A549 (cell line): ENCODE results near the gene SLC16A3. TPM values are rescaled to one million over a fixed set of nuclear protein-coding genes. Genes with fewer than 3 reads are reported as not detected.

Source experiments
- ATAC-seq, 2 experiments: fragments of 200-7000 bp in 1 of 2; fragments of >200 bp in 1 of 2; cut with Nextera tagmentation in 1 of 2; cut with Tn5 transposase in 1 of 2; 3 replicates each; pipeline versions ENCODE4 v1.8.0 to v1.9.1; 2018 to 2020; ENCODE audit warnings: mild to moderate bottlenecking in 1 of 2, moderate library complexity in 1 of 2
- CTCF ChIA-PET: fragments of 300-600 bp; sonication (Branson Sonifier 250); formaldehyde crosslinking; extraction: SDS; loops from one replicate; lab custom pipeline; 2021; ENCODE audit warnings: antibody characterized with exemption, inconsistent platforms; lab: Yijun Ruan, JAX
- POLR2A ChIA-PET: fragments of 350-600 bp; formaldehyde crosslinking; extraction: SDS; loops from one replicate; lab custom pipeline; 2021; ENCODE audit warnings: antibody characterized with exemption, inconsistent platforms; lab: Yijun Ruan, JAX
- DNase-seq, 2 experiments: peaks; one replicate each; pipeline versions ENCODE4 v3.0.0 to v3.0.0-alpha.2; 2011 to 2016; ENCODE audit warnings: low read depth in 1 of 2, low spot score in 1 of 2
- FAIRE-seq: peaks from 2 replicates; lab custom pipeline; 2011; peaks lifted over from hg19 to GRCh38; lab: Jason Lieb, UNC
- H3K27ac ChIP-seq, 2 experiments: fragments of >200 bp; sonication (Bioruptor Twin); formaldehyde crosslinking; 3 replicates each; pipeline ENCODE4 v1.5.1; 2016 to 2017
- H3K4me1 ChIP-seq: fragments of >200 bp; sonication (Bioruptor Twin); formaldehyde crosslinking; 3 replicates; pipeline ENCODE4 v1.6.1; 2016
- H3K4me2 ChIP-seq: fragments of >200 bp; sonication (Bioruptor Twin); formaldehyde crosslinking; 3 replicates; pipeline ENCODE4 v1.6.1; 2016
- H3K4me3 ChIP-seq: fragments of >200 bp; sonication (Bioruptor Twin); formaldehyde crosslinking; 3 replicates; pipeline ENCODE4 v1.5.1; 2016
- H3K9me3 ChIP-seq: fragments of >200 bp; sonication (Bioruptor Twin); formaldehyde crosslinking; 3 replicates; pipeline ENCODE4 v1.6.1; 2016
- BCL3 ChIP-seq: fragments of >200 bp; sonication (Bioruptor Twin); formaldehyde crosslinking; IDR thresholded peaks from 3 replicates; pipeline ENCODE4 v1.6.1; 2016
- CEBPB ChIP-seq, 2 experiments: fragments of >200 bp in 1 of 2; sonication (Bioruptor Twin) in 1 of 2; formaldehyde crosslinking in 1 of 2; IDR thresholded peaks; 2 replicates each; pipeline ENCODE4 v1.6.1; 2012 to 2016
- CHD2 ChIP-seq: fragments of 150-350 bp; IDR thresholded peaks from 2 replicates; pipeline ENCODE4 v1.6.1; 2014; ENCODE audit warnings: low read length; ENCODE audit not compliant: partially characterized antibody
- E2F6 ChIP-seq: IDR thresholded peaks from 2 replicates; pipeline ENCODE4 v1.6.1; 2012; ENCODE audit warnings: low read depth, borderline replicate concordance
- EHF ChIP-seq: fragments of 250-450 bp; sonication (Bioruptor Pico); IDR thresholded peaks from 2 replicates; pipeline ENCODE4 v1.5.0; 2020; ENCODE audit warnings: mild to moderate bottlenecking
- EHMT2 ChIP-seq: fragments of 200-600 bp; sonication (generic); IDR thresholded peaks from 2 replicates; pipeline ENCODE4 v1.6.1; 2016; ENCODE audit warnings: antibody characterized with exemption, low read depth, mild to moderate bottlenecking, moderate library complexity
- EP300 ChIP-seq, 2 experiments: fragments of >200 bp; sonication (Bioruptor Twin); formaldehyde crosslinking; IDR thresholded peaks; 2 replicates in 1 of 2; 3 replicates in 1 of 2; pipeline ENCODE4 v1.6.1; 2016 to 2017
- ESRRA ChIP-seq: fragments of 150-350 bp; IDR thresholded peaks from 2 replicates; pipeline ENCODE4 v1.6.1; 2014; ENCODE audit warnings: mild to moderate bottlenecking, low read length, borderline replicate concordance
- FOSB ChIP-seq: fragments of 250-450 bp; sonication (Bioruptor Pico); IDR thresholded peaks from 2 replicates; pipeline ENCODE4 v1.5.0; 2020; ENCODE audit warnings: mild to moderate bottlenecking, moderate library complexity
- FOSL2 ChIP-seq, 2 experiments: fragments of 450-650 bp in 1 of 2; fragments of >200 bp in 1 of 2; sonication (Bioruptor Twin) in 1 of 2; formaldehyde crosslinking; IDR thresholded peaks; 2 replicates each; pipeline versions ENCODE4 v1.5.0 to v1.6.1; 2016 to 2020; ENCODE audit warnings: mild to moderate bottlenecking in 1 of 2, moderate library complexity in 1 of 2
- GATA3 ChIP-seq: IDR thresholded peaks from 2 replicates; pipeline ENCODE4 v1.6.1; 2012; ENCODE audit warnings: borderline replicate concordance
- HOXB13 ChIP-seq: fragments of 250-450 bp; sonication (Bioruptor Pico); IDR thresholded peaks from 2 replicates; pipeline ENCODE4 v1.5.0; 2020; ENCODE audit warnings: low read depth, mild to moderate bottlenecking, moderate library complexity
- KDM5A ChIP-seq: fragments of 200-600 bp; sonication (generic); IDR thresholded peaks from 2 replicates; pipeline ENCODE4 v1.6.1; 2016; ENCODE audit warnings: antibody characterized with exemption, mild to moderate bottlenecking
- MAZ ChIP-seq: fragments of 150-350 bp; IDR thresholded peaks from 2 replicates; pipeline ENCODE4 v1.6.1; 2014; ENCODE audit warnings: antibody characterized with exemption, low read depth, low read length, borderline replicate concordance
- MYC ChIP-seq: IDR thresholded peaks from 2 replicates; pipeline ENCODE4 v1.6.1; 2012; ENCODE audit warnings: mild to moderate bottlenecking, inconsistent platforms, low read length, improper control_type of control experiment, borderline replicate concordance
- NPAS2 ChIP-seq: fragments of 250-450 bp; sonication (Bioruptor Pico); IDR thresholded peaks from 2 replicates; pipeline ENCODE4 v1.8.0; 2022; ENCODE audit warnings: mild to moderate bottlenecking, moderate library complexity, borderline replicate concordance
- POLR2A ChIP-seq: IDR thresholded peaks from 2 replicates; pipeline ENCODE4 v1.6.1; 2012; ENCODE audit warnings: mild to moderate bottlenecking, low read length
- RCOR1 ChIP-seq: fragments of 150-350 bp; IDR thresholded peaks from 2 replicates; pipeline ENCODE4 v1.6.1; 2014; ENCODE audit warnings: antibody characterized with exemption, low read length, low read depth
- RFX5 ChIP-seq: fragments of 450-650 bp; IDR thresholded peaks from 2 replicates; pipeline ENCODE4 v1.7.1; 2014; ENCODE audit warnings: antibody characterized with exemption, mild to moderate bottlenecking, moderate library complexity
- TP53 ChIP-seq: fragments of 250-450 bp; sonication (Bioruptor Pico); IDR thresholded peaks from 2 replicates; pipeline ENCODE4 v1.5.0; 2021; ENCODE audit warnings: mild to moderate bottlenecking, moderate library complexity
- ZFP36 ChIP-seq: fragments of 450-650 bp; IDR thresholded peaks from 2 replicates; pipeline ENCODE4 v1.6.1; 2014; ENCODE audit warnings: borderline replicate concordance; ENCODE audit not compliant: partially characterized antibody
- ZNF302 ChIP-seq: fragments of 250-450 bp; sonication (Bioruptor Pico); IDR thresholded peaks from 2 replicates; pipeline ENCODE4 v1.9.0; 2021; ENCODE audit warnings: inconsistent platforms, mild to moderate bottlenecking, moderate library complexity
- ZSCAN20 ChIP-seq: fragments of 250-450 bp; sonication (Bioruptor Pico); IDR thresholded peaks from 2 replicates; pipeline ENCODE4 v1.8.0; 2022; ENCODE audit warnings: mild to moderate bottlenecking, moderate library complexity
- WGBS: methylation state at CpG from one replicate; pipeline ENCODE4 v1.1.6; 2017; ENCODE audit errors: missing lambda C conversion rate; 5-methylcytosine and 5-hydroxymethylcytosine counted together
- polyA plus RNA-seq, 4 experiments: library from polyadenylated mRNA; depleted of rRNA in 3 of 4; stranded (reverse); fragments of >200 nt; fragmentation: RNase III in 1 of 4; extraction: RNeasy Plus Mini Kit Qiagen cat#74134 plus additional on column Dnase treatment in 1 of 4; gene quantifications; 2 replicates in 3 of 4; 3 replicates in 1 of 4; pipeline ENCODE4 v1.2.3, GENCODE V29; 2011 to 2017
- TF ChIP-seq, protein P1 (sequence below): fragments of 250-450 bp; sonication (Bioruptor Pico); IDR thresholded peaks from 2 replicates; pipeline ENCODE4 v1.5.0; 2021; ENCODE audit warnings: mild to moderate bottlenecking, moderate library complexity, borderline replicate concordance
- TF ChIP-seq, protein P2 (sequence below): IDR thresholded peaks from 2 replicates; pipeline ENCODE4 v1.6.1; 2012

Gene SLC16A3
- polyA plus RNA-seq, 2 of the 4 experiments (the other 2 are of a cell fraction): 28.6 to 90.9 TPM

DNA sequence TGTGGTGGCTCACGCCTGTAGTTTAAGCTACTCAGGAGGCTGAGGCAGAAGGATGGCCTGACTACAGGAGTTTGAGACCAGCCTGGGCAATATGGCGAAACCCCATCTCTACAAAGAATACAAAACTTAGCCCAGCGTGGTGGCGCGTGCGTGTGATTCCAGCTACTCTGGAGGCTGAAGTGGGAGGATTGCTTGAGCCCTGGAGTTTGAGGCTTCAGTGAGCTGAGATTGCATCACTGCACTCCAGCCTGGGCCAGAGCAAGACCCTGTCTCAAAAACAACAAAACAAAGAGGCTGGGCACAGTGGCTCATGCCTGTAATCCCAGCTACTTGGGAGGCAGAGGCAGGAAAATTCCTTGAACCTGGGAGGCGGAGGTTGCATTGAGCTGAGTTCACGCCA is 51.7 kb downstream of the SLC16A3 start:
- FAIRE-seq: no peak
- Histone ChIP-seq H3K27ac (peak overlapping the region; percentile 51 to 82; a peak in 5 of 6 replicates), H3K4me2 (no peak overlapping the region), H3K9me3 (no peaks in the 10 kb centered on the region), H3K4me3 (no peak overlapping the region), H3K4me1 (peaks cover 35% of the 10 kb centered on the region)
- TF ChIP-seq CEBPB (IDR thresholded peaks at IDR 0.05) (peak in 1 of 2 experiments; percentile 40; a peak in 1 of 4 replicates), ZFP36 (no peak)
- no peak for DNase-seq
- ChIA-PET POLR2A (interaction anchor here (4.3 kb wide), 1 partner anchor 12 kb away, joined by 39 read pairs; no protein-coding TSS in a partner anchor), CTCF (interaction anchor here (1.2 to 3.9 kb wide), 3 partner anchors 10 to 41 kb away, joined by 3 to 20 read pairs (median 3); no protein-coding TSS in a partner anchor)
- ATAC-seq: no peak
- 93% methylated on average over 8 of the region's 8 CpGs for WGBS

- no peak for ATAC-seq
- no peak for TF ChIP-seq EHF (CRISPR knock-in tag)
- TF ChIP-seq, protein P1, sequence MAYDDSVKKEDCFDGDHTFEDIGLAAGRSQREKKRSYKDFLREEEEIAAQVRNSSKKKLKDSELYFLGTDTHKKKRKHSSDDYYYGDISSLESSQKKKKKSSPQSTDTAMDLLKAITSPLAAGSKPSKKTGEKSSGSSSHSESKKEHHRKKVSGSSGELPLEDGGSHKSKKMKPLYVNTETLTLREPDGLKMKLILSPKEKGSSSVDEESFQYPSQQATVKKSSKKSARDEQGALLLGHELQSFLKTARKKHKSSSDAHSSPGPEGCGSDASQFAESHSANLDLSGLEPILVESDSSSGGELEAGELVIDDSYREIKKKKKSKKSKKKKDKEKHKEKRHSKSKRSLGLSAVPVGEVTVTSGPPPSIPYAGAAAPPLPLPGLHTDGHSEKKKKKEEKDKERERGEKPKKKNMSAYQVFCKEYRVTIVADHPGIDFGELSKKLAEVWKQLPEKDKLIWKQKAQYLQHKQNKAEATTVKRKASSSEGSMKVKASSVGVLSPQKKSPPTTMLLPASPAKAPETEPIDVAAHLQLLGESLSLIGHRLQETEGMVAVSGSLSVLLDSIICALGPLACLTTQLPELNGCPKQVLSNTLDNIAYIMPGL (CRISPR knock-in tag): no peak
- no peak for TF ChIP-seq CEBPB (IDR thresholded peaks at IDR 0.05)
- TF ChIP-seq POLR2A: no peak
- TF ChIP-seq KDM5A: no peak
- no peak for TF ChIP-seq RFX5
- no peak for TF ChIP-seq FOSB (CRISPR knock-in tag)
- no peak for TF ChIP-seq EHMT2
- no peak for TF ChIP-seq MAZ
- TF ChIP-seq ZNF302 (CRISPR knock-in tag): no peak
- no peak for TF ChIP-seq RCOR1
- no peak for FAIRE-seq
- no peak overlapping the region for H3K4me3 ChIP-seq
- peaks cover 35% of the 10 kb centered on the region for H3K4me1 ChIP-seq
- peak overlapping the region; percentile 51 to 82; a peak in 5 of 6 replicates for H3K27ac ChIP-seq
- no peak overlapping the region; the same call in 2 of the 3 replicates for H3K4me2 ChIP-seq
- 86% methylated on average over 7 of the region's 7 CpGs for WGBS
- DNase-seq: no peak
- ChIA-PET POLR2A (interaction anchor here (4.3 kb wide), 1 partner anchor 12 kb away, joined by 39 read pairs; no protein-coding TSS in a partner anchor), CTCF (interaction anchor here (0.8 to 3.9 kb wide), 4 partner anchors 10 to 261 kb away, joined by 3 to 20 read pairs (median 3); no protein-coding TSS in a partner anchor)
- no peaks in the 10 kb centered on the region for H3K9me3 ChIP-seq
These were observed 52.2 kb downstream of the SLC16A3 start for GRCh38 chr17:82281076-82281475.

DNA sequence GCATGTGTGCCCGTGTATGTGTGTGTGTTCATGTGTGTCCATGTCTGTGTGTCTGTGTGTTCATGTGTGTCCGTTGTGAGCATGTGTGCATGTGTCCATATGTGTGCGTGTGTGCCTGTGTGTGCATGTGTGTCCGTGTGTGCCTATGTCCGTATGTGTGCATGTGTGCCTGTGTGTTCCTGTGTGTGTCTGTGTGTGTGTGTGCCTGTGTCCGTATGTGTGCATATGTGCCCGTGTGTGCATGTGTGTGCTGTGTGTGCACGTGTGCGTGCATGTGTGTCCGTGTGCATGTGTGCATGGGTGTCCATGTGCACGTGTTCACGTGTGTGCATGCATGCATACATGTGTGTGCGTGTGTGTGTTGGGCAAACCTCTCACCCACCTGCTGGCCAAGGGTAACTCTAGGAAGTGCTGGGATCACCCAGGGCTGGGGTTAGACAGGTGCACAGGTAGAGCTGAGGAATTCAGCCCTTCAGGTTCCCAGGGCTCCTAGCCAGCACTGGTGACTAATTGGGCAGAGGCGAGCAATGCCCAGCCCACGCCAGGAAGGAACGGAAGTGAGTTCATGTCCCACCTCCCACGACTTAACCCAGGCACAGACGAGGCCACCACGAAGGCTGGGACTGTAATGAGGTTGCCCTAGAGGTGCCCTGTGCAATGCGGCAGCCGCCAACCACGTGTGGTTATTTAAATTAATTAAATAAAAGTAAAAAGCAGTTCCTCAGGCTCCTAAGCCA is 52.8 kb downstream of the SLC16A3 start:
- H3K27ac ChIP-seq: peak overlapping the region; percentile 82 to 87
- H3K4me3 ChIP-seq: no peak overlapping the region
- ATAC-seq (peak; percentile 47 to 51), DNase-seq (peak in 1 of 2 experiments; percentile 54), FAIRE-seq (no peak)
- peaks cover 35% of the 10 kb centered on the region for H3K4me1 ChIP-seq
- H3K4me2 ChIP-seq: peak overlapping the region; percentile 50
- ChIA-PET CTCF (interaction anchor here (0.8 to 3.9 kb wide), 10 partner anchors 10 to 262 kb away, joined by 3 to 20 read pairs (median 6); no protein-coding TSS in a partner anchor), POLR2A (interaction anchor here (1.0 to 4.3 kb wide), 3 partner anchors 11 to 16 kb away, joined by 4 to 39 read pairs (median 10); no protein-coding TSS in a partner anchor)
- peaks cover under 1% of the 10 kb centered on the region; the same call in 1 of the 3 replicates for H3K9me3 ChIP-seq
- 54% methylated on average over 22 of the region's 22 CpGs for WGBS
- no peak for TF ChIP-seq GATA3
- TF ChIP-seq FOSL2 (IDR thresholded peaks at IDR 0.05): no peak
- peak; percentile 55 for TF ChIP-seq FOSL2 (CRISPR knock-in tag; IDR thresholded peaks at IDR 0.05)
- TF ChIP-seq ZSCAN20: no peak
- no peak for TF ChIP-seq BCL3
- TF ChIP-seq MYC: 0 out of 2 replicates have a peak, but pooled peaks have one; percentile 50
- TF ChIP-seq ESRRA: no peak
- TF ChIP-seq HOXB13: no peak
- no peak for TF ChIP-seq TP53 (CRISPR knock-in tag)
- no peak for TF ChIP-seq RCOR1
- TF ChIP-seq, protein P2, sequence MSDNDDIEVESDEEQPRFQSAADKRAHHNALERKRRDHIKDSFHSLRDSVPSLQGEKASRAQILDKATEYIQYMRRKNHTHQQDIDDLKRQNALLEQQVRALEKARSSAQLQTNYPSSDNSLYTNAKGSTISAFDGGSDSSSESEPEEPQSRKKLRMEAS: peak; percentile 65; the same call in 1 of the 2 replicates
- TF ChIP-seq, protein P1 (CRISPR knock-in tag): no peak
- no peak; the same call in 1 of the 2 replicates for TF ChIP-seq E2F6
- no peak; a peak in 1 of 5 replicates for TF ChIP-seq EP300 (IDR thresholded peaks at IDR 0.05)
- TF ChIP-seq NPAS2: no peak
- no peak for TF ChIP-seq CHD2
- TF ChIP-seq KDM5A: no peak
